Thoracic aorta (tissue), 2 donors: Measurements from ENCODE around the gene OLFM2. TPM values are rescaled to one million over a fixed set of nuclear protein-coding genes. Genes with fewer than 3 reads are reported as not detected.

Experiments
- ATAC-seq: fragments of 150-250 bp; one replicate; pipeline ENCODE4 v1.8.0; 2017; ENCODE audit warnings: low read depth; ENCODE audit not compliant: insufficient number of reproducible peaks, low FRiP score
- DNase-seq: peaks from one replicate; pipeline ENCODE4 v3.0.0-alpha.2; 2020; ENCODE audit warnings: low spot score
- H3K27ac ChIP-seq, 2 donors: fragments of 200-600 bp; sonication (generic); 1 replicate in 1 of 2; 2 replicates in 1 of 2; pipeline ENCODE4 v1.5.1; 2016; ENCODE audit warnings: mild to moderate bottlenecking in 2 of 2, moderate library complexity in 2 of 2
- H3K27me3 ChIP-seq: fragments of 200-600 bp; sonication (generic); replicated peaks from 2 replicates; pipeline ENCODE4 v1.6.0; 2016; ENCODE audit warnings: mild to moderate bottlenecking; ENCODE audit not compliant: insufficient read depth
- H3K36me3 ChIP-seq: fragments of 200-600 bp; sonication (generic); one replicate; pipeline ENCODE4 v1.5.1; 2016
- H3K4me1 ChIP-seq, 2 donors: fragments of 200-600 bp; sonication (generic); 1 replicate in 1 of 2; 2 replicates in 1 of 2; pipeline versions ENCODE4 v1.5.1 to v1.6.0; 2016; ENCODE audit warnings: low read depth in 2 of 2, mild to moderate bottlenecking in 1 of 2; ENCODE audit not compliant: control insufficient read depth in 1 of 2
- H3K4me3 ChIP-seq: fragments of 200-600 bp; sonication (generic); 2 replicates; pipeline ENCODE4 v1.5.1; 2016; ENCODE audit warnings: mild to moderate bottlenecking
- H3K9me3 ChIP-seq: fragments of 200-600 bp; sonication (generic); 2 replicates; pipeline ENCODE4 v1.5.1; 2016
- CTCF ChIP-seq: fragments of 200-600 bp; sonication (generic); IDR thresholded peaks from one replicate; pipeline ENCODE4 v1.5.1; 2019; ENCODE audit warnings: antibody characterized with exemption
- total RNA-seq, 2 donors: library from RNA; depleted of rRNA; stranded (reverse); fragments of >200 nt; gene quantifications; one replicate each; pipeline versions ENCODE4 v1.1.0 to v1.2.3, GENCODE V29; 2016

Gene OLFM2
- total RNA-seq, 2 donors from 2014 or later, result 5.8 to 13.4 TPM

GRCh38 chr19:9912551-9913236, 23.6 kb downstream of the OLFM2 start:
- DNase-seq (no peak), ATAC-seq (no peak)
- no peaks in the 10 kb centered on the region for H3K36me3 ChIP-seq
- TF ChIP-seq CTCF, result no peak
- H3K27me3 ChIP-seq, result no peaks in the 10 kb centered on the region
- H3K27ac ChIP-seq, result no peak overlapping the region
- peak overlapping the region; percentile 72 for H3K4me3 ChIP-seq
- H3K4me1 ChIP-seq, result peaks cover 13 to 18% of the 10 kb centered on the region in 2 donors
- no peaks in the 10 kb centered on the region for H3K9me3 ChIP-seq

- DNase-seq (no peak), ATAC-seq (no peak)
- Histone ChIP-seq H3K27me3 (no peaks in the 10 kb centered on the region), H3K9me3 (no peaks in the 10 kb centered on the region), H3K4me1 (peaks cover 13 to 18% of the 10 kb centered on the region in 2 donors), H3K4me3 (no peak overlapping the region), H3K27ac (no peak overlapping the region), H3K36me3 (no peaks in the 10 kb centered on the region)
- no peak for TF ChIP-seq CTCF
Observed at GRCh38 chr19:9911524-9912185, 24.7 kb downstream of the OLFM2 start.

- ATAC-seq, result no peak
Observed at GRCh38 chr19:9910625-9911024, 25.7 kb downstream of the OLFM2 start.

GRCh38 chr19:9909251-9909650, 27.1 kb downstream of the OLFM2 start:
- Histone ChIP-seq H3K4me1 (peaks cover 7 to 10% of the 10 kb centered on the region in 2 donors), H3K27ac (no peak overlapping the region), H3K27me3 (no peaks in the 10 kb centered on the region), H3K4me3 (no peak overlapping the region), H3K9me3 (no peaks in the 10 kb centered on the region), H3K36me3 (no peaks in the 10 kb centered on the region)
- ATAC-seq (no peak), DNase-seq (no peak)
- no peak for TF ChIP-seq CTCF

More at GRCh38 chr19:9910625-9911024, 25.7 kb downstream of the OLFM2 start:
- no peak for TF ChIP-seq CTCF
- DNase-seq, result no peak
- Histone ChIP-seq H3K27me3 (no peaks in the 10 kb centered on the region), H3K9me3 (no peaks in the 10 kb centered on the region), H3K27ac (no peak overlapping the region), H3K4me3 (no peak overlapping the region), H3K4me1 (peaks cover 13 to 18% of the 10 kb centered on the region in 2 donors), H3K36me3 (no peaks in the 10 kb centered on the region)

GRCh38 chr19:9906475-9907087, 29.7 kb downstream of the OLFM2 start:
- no peak for DNase-seq
- H3K4me1 ChIP-seq, result no peaks in the 10 kb centered on the region
- no peaks in the 10 kb centered on the region for H3K27me3 ChIP-seq
- no peak overlapping the region for H3K4me3 ChIP-seq
- ATAC-seq, result no peak
- TF ChIP-seq CTCF, result no peak
- H3K36me3 ChIP-seq, result no peaks in the 10 kb centered on the region
- no peak overlapping the region for H3K27ac ChIP-seq
- H3K9me3 ChIP-seq, result no peaks in the 10 kb centered on the region
